ENCODE measurements around the gene MYO3A.

The MYO3A gene

GRCh38 chr10:25933653-25934608 lies at the start of gene MYO3A:
Gene MYO3A, plus strand, starts transcription at chr10:25934229. Its CDS starts 17,882 bp downstream, at chr10:25952111.
- DNase-seq, result no peak

GRCh38 chr10:25888627-25889026 lies 45.4 kb upstream of the MYO3A start:
- no peak for DNase-seq

GRCh38 chr10:25890995-25891394 lies 43.0 kb upstream of the MYO3A start:
- DNase-seq, result no peak

GRCh38 chr10:25895856-25896255 lies 38.2 kb upstream of the MYO3A start:
- DNase-seq, result no peak

- no peak for DNase-seq
Measured at GRCh38 chr10:25896421-25896820, 37.6 kb upstream of the MYO3A start.

- no peak for DNase-seq
Measured at GRCh38 chr10:25899304-25899703, 34.7 kb upstream of the MYO3A start.

- no peak for DNase-seq
Measured at GRCh38 chr10:25901199-25901598, 32.8 kb upstream of the MYO3A start.

GRCh38 chr10:25902002-25902401 lies 32.0 kb upstream of the MYO3A start:
- no peak for DNase-seq

- no peak for DNase-seq
Measured at GRCh38 chr10:25907261-25907660, 26.8 kb upstream of the MYO3A start.

GRCh38 chr10:25912866-25913265 lies 21.2 kb upstream of the MYO3A start:
- DNase-seq, result no peak

- DNase-seq, result no peak
Measured at GRCh38 chr10:25914776-25915175, 19.3 kb upstream of the MYO3A start.

- DNase-seq, result no peak
Measured at GRCh38 chr10:25934621-25935139, 651 bp downstream of the MYO3A start.

GRCh38 chr10:25938405-25938804 lies 4.4 kb downstream of the MYO3A start:
- DNase-seq, result no peak

- no peak for DNase-seq
Measured at GRCh38 chr10:25944771-25945170, 10.7 kb downstream of the MYO3A start.

GRCh38 chr10:25952857-25953256 lies 18.8 kb downstream of the MYO3A start:
- DNase-seq, result no peak

GRCh38 chr10:25954851-25955250 lies 20.8 kb downstream of the MYO3A start:
- no peak for DNase-seq

- DNase-seq, result no peak
Measured at GRCh38 chr10:25959540-25960232, 25.7 kb downstream of the MYO3A start.

- no peak for DNase-seq
Measured at GRCh38 chr10:25965584-25965983, 31.6 kb downstream of the MYO3A start.

GRCh38 chr10:25966844-25967243 lies 32.8 kb downstream of the MYO3A start:
- DNase-seq, result no peak

GRCh38 chr10:25972631-25973030 lies 38.6 kb downstream of the MYO3A start:
- no peak for DNase-seq

- no peak for DNase-seq
Measured at GRCh38 chr10:25974897-25975459, 40.9 kb downstream of the MYO3A start.

- DNase-seq, result no peak
Measured at GRCh38 chr10:25978771-25979170, 44.7 kb downstream of the MYO3A start.

- DNase-seq, result no peak
Measured at GRCh38 chr10:25982107-25982506, 48.1 kb downstream of the MYO3A start.

GRCh38 chr10:25988583-25988982 lies 54.6 kb downstream of the MYO3A start:
- DNase-seq, result no peak
